ENCODE results near the gene GRAMD4.

DNA sequence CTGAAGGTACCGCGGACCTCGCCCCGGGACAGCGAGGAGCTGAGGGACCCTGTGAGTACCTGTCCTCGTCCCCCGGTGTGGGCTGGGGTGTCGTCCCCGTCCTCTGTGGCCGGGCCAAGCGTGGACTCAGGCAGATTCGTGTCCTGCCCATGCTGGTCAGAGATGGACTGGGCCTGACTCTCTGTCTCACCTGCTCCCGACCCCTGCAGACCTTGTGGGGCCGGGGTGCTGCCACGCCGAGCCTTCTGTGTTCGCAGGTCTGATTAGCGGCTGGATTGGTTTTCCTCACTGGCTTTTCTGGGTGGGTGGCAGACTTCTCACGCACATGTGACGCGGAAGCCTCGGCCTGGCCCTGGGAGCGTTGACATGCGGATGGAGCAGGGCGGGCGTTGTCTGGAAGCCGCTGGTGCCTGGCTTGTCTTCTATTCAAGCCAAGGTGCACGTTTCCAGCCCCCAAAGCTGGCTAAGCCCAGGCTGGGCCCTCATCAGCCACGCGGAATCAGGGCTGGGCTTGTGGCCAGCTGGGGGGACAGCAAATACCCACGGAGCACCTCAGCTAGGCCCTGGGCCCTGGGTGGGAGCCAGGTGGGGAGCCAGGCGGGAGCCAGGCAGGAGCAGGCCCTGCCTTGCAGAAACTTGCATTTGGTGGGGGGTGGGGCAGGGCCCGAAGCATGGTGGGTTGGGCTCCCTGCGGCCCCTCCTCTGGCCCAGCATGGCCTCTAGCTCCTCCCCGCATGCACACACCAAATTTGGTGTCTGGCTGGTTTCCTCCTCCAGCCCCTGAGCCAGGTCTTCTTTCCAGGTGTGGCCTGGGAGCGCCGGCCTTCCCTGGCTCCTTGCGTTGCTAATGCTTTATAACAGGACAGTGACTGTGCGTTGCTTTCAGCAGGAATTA lies 7.0 kb downstream of the GRAMD4 start:
- TF ChIP-seq POLR2AphosphoS5 (IDR thresholded peaks at IDR 0.05; ENCODE audit: low read depth, low read length) (no peak), POLR2A (IDR thresholded peaks at IDR 0.05; ENCODE audit: low read depth, low read length) (no peak), TAF1 (IDR thresholded peaks at IDR 0.05; ENCODE audit: low read depth, low read length) (no peak)

Measured in GM12891 (cell line).